ENCODE measurements around the gene BCS1L. TPM values are rescaled to one million over a fixed set of nuclear protein-coding genes. Genes with fewer than 3 reads are reported as not detected.

The BCS1L gene
- total RNA-seq, 1 experiment from 2014 or later: 48.5 TPM

DNA sequence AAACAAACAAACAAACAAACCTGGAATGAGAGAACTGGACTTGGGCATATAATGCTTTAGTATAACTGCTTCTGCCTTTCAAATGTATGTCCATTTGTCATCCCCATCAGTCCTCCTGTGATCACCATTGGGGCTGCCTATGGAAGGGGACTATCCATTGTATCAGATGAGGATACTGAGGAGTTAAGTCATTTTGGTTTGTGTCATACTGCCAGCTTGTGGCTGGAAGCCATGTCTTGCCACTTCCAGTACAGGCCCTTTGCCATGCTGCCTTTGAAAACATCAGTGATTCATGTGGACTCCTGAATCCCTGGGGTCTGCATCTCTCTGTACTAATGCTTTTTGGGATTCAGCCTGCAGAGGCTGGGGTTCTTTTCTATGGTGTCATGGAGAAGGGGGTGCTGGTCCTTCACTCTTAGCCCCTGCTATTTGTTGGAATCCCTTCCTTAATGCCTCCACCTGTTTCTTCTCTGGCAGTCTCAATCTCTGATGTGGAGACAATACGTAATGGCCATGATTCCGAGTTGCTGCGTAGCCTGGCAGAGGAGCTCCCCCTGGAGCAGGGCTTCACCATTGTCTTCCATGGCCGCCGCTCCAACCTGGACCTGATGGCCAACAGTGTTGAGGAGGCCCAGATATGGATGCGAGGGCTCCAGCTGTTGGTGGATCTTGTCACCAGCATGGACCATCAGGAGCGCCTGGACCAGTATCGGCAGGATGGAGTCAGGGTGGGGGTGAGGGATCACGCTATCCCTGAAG lies 41.2 kb upstream of the BCS1L start:
- ATAC-seq: peak; percentile 77
- CTCF ChIA-PET: no interaction called here
- Histone ChIP-seq H3K79me2 (ENCODE audit: low read length) (no peaks in the 10 kb centered on the region), H3K9ac (ENCODE audit: low read length) (no peak overlapping the region), H3K9me2 (replicated peaks; ENCODE audit: low read length) (no peaks in the 10 kb centered on the region), H3K4me3 (ENCODE audit: low read length) (no peak overlapping the region), H3K9me3 (ENCODE audit: low read length) (no peaks in the 10 kb centered on the region), H3K4me2 (ENCODE audit: low read length) (no peak overlapping the region), H3K4me1 (ENCODE audit: insufficient read depth, low read length) (no peaks in the 10 kb centered on the region), H3K36me3 (ENCODE audit: low read depth, low read length) (no peaks in the 10 kb centered on the region), H3K27me3 (ENCODE audit: low read length) (no peaks in the 10 kb centered on the region), H2AFZ (ENCODE audit: low read length) (no peak overlapping the region), H3F3A (ENCODE audit: low read length, unreplicated experiment) (no peaks in the 10 kb centered on the region), H3K27ac (ENCODE audit: low read length) (no peak overlapping the region), H4K20me1 (ENCODE audit: low read length) (no peaks in the 10 kb centered on the region)
- TF ChIP-seq EZH2 (IDR thresholded peaks at IDR 0.05; ENCODE audit: low read length, unreplicated experiment): no peak
- TF ChIP-seq, protein P1, sequence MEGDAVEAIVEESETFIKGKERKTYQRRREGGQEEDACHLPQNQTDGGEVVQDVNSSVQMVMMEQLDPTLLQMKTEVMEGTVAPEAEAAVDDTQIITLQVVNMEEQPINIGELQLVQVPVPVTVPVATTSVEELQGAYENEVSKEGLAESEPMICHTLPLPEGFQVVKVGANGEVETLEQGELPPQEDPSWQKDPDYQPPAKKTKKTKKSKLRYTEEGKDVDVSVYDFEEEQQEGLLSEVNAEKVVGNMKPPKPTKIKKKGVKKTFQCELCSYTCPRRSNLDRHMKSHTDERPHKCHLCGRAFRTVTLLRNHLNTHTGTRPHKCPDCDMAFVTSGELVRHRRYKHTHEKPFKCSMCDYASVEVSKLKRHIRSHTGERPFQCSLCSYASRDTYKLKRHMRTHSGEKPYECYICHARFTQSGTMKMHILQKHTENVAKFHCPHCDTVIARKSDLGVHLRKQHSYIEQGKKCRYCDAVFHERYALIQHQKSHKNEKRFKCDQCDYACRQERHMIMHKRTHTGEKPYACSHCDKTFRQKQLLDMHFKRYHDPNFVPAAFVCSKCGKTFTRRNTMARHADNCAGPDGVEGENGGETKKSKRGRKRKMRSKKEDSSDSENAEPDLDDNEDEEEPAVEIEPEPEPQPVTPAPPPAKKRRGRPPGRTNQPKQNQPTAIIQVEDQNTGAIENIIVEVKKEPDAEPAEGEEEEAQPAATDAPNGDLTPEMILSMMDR (conservative IDR thresholded peaks at IDR 0.05; ENCODE audit: low read depth, low read length): peak; percentile 44
- TF ChIP-seq EZH2phosphoT487 (IDR thresholded peaks at IDR 0.05; ENCODE audit: borderline replicate concordance, low read length): no peak
- POLR2A ChIA-PET (ENCODE audit: unreplicated experiment): no interaction called here
- peak; percentile 49 for DNase-seq
- intact Hi-C loops (cut with micrococcal nuclease): loop anchor here (1.0 kb wide), 1 partner anchor 212 kb away; no protein-coding TSS in a partner anchor
- BruUV-seq (replicated peaks): no TSS peak

DNA sequence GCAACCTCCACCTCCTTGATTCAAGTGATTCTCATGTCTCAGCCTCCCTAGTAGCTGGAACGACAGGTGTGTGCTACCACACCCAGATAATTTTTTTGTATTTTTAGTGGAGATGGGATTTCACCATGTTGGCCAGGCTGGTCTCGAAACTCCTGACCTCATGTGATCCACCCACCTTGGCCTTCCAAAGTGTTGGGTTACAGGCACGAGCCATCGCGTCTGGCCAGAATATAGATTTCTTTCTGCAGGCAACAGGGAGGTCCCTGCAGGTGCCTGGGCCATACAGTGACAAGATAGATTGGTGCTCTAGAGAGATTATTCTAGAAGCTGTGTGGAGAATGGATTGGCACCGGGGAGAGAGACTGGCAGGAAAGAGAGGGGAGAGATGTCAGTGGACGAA lies 38.5 kb upstream of the BCS1L start:
- no peak overlapping the region for H3K9ac ChIP-seq (ENCODE audit: low read length)
- no peaks in the 10 kb centered on the region for H3K9me3 ChIP-seq (ENCODE audit: low read length)
- no peaks in the 10 kb centered on the region for H3K9me2 ChIP-seq (replicated peaks; ENCODE audit: low read length)
- no peak overlapping the region for H3K4me2 ChIP-seq (ENCODE audit: low read length)
- POLR2A ChIA-PET (ENCODE audit: unreplicated experiment): no interaction called here
- H3K4me1 ChIP-seq (ENCODE audit: insufficient read depth, low read length): no peaks in the 10 kb centered on the region
- intact Hi-C loops (cut with micrococcal nuclease): no loop called here
- no peaks in the 10 kb centered on the region for H3K36me3 ChIP-seq (ENCODE audit: low read depth, low read length)
- no peaks in the 10 kb centered on the region for H3K27me3 ChIP-seq (ENCODE audit: low read length)
- CTCF ChIA-PET: no interaction called here
- no peaks in the 10 kb centered on the region for H3F3A ChIP-seq (ENCODE audit: low read length, unreplicated experiment)
- H3K4me3 ChIP-seq (ENCODE audit: low read length): no peak overlapping the region
- DNase-seq (no peak), ATAC-seq (no peak)
- no peaks in the 10 kb centered on the region for H3K79me2 ChIP-seq (ENCODE audit: low read length)
- H4K20me1 ChIP-seq (ENCODE audit: low read length): no peaks in the 10 kb centered on the region
- H2AFZ ChIP-seq (ENCODE audit: low read length): no peak overlapping the region
- TF ChIP-seq, protein P1 (conservative IDR thresholded peaks at IDR 0.05; ENCODE audit: low read depth, low read length): no peak
- TF ChIP-seq EZH2phosphoT487 (IDR thresholded peaks at IDR 0.05; ENCODE audit: borderline replicate concordance, low read length) (no peak), EZH2 (IDR thresholded peaks at IDR 0.05; ENCODE audit: low read length, unreplicated experiment) (no peak)
- BruUV-seq (replicated peaks): no TSS peak
- H3K27ac ChIP-seq (ENCODE audit: low read length): no peak overlapping the region

GRCh38 chr2:218622606-218623365 lies 36.7 kb upstream of the BCS1L start:
- Histone ChIP-seq H4K20me1 (ENCODE audit: low read length) (no peaks in the 10 kb centered on the region), H3K9ac (ENCODE audit: low read length) (no peak overlapping the region), H3K27ac (ENCODE audit: low read length) (no peak overlapping the region), H3F3A (ENCODE audit: low read length, unreplicated experiment) (no peaks in the 10 kb centered on the region), H3K36me3 (ENCODE audit: low read depth, low read length) (no peaks in the 10 kb centered on the region), H3K27me3 (ENCODE audit: low read length) (no peaks in the 10 kb centered on the region), H2AFZ (ENCODE audit: low read length) (no peak overlapping the region), H3K4me3 (ENCODE audit: low read length) (no peak overlapping the region), H3K4me2 (ENCODE audit: low read length) (no peak overlapping the region), H3K79me2 (ENCODE audit: low read length) (no peaks in the 10 kb centered on the region), H3K9me2 (replicated peaks; ENCODE audit: low read length) (no peaks in the 10 kb centered on the region), H3K9me3 (ENCODE audit: low read length) (no peaks in the 10 kb centered on the region), H3K4me1 (ENCODE audit: insufficient read depth, low read length) (no peaks in the 10 kb centered on the region)
- no peak for DNase-seq
- TF ChIP-seq EZH2 (IDR thresholded peaks at IDR 0.05; ENCODE audit: low read length, unreplicated experiment): no peak
- TF ChIP-seq, protein P1 (conservative IDR thresholded peaks at IDR 0.05; ENCODE audit: low read depth, low read length): no peak
- no peak for TF ChIP-seq EZH2phosphoT487 (IDR thresholded peaks at IDR 0.05; ENCODE audit: borderline replicate concordance, low read length)
- no TSS peak for BruUV-seq (replicated peaks)
- POLR2A ChIA-PET (ENCODE audit: unreplicated experiment): no interaction called here
- CTCF ChIA-PET: no interaction called here
- ATAC-seq: no peak
- intact Hi-C loops (cut with micrococcal nuclease): no loop called here

Data from PC-3 (cell line).